Measurements from ENCODE around the gene ITGB1. TPM values are rescaled to one million over a fixed set of nuclear protein-coding genes. Genes with fewer than 3 reads are reported as not detected.
A peak's percentile ranks its signal among the peaks of the same experiment; 100 is the strongest.

ITGB1 gene
- total RNA-seq, 1 donor from 2014 or later, result 263 TPM

GRCh38 chr10:32982911-32983909 is 25.2 kb upstream of the ITGB1 start:
- Mint-ChIP-seq H3K36me3 (ENCODE audit: unreplicated experiment) (no peaks in the 10 kb centered on the region), H3K4me3 (ENCODE audit: unreplicated experiment) (no peak overlapping the region), H3K4me1 (ENCODE audit: low read depth, unreplicated experiment) (peaks cover 18% of the 10 kb centered on the region), H3K27ac (ENCODE audit: unreplicated experiment) (peak overlapping the region; percentile 17), H3K27me3 (ENCODE audit: unreplicated experiment) (no peaks in the 10 kb centered on the region), H3K9me3 (ENCODE audit: unreplicated experiment) (peaks cover 4% of the 10 kb centered on the region)
- no peak for DNase-seq
- TF ChIP-seq, protein P1, sequence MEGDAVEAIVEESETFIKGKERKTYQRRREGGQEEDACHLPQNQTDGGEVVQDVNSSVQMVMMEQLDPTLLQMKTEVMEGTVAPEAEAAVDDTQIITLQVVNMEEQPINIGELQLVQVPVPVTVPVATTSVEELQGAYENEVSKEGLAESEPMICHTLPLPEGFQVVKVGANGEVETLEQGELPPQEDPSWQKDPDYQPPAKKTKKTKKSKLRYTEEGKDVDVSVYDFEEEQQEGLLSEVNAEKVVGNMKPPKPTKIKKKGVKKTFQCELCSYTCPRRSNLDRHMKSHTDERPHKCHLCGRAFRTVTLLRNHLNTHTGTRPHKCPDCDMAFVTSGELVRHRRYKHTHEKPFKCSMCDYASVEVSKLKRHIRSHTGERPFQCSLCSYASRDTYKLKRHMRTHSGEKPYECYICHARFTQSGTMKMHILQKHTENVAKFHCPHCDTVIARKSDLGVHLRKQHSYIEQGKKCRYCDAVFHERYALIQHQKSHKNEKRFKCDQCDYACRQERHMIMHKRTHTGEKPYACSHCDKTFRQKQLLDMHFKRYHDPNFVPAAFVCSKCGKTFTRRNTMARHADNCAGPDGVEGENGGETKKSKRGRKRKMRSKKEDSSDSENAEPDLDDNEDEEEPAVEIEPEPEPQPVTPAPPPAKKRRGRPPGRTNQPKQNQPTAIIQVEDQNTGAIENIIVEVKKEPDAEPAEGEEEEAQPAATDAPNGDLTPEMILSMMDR (IDR thresholded peaks at IDR 0.05; ENCODE audit: partially characterized antibody, unreplicated experiment), result no peak

DNA sequence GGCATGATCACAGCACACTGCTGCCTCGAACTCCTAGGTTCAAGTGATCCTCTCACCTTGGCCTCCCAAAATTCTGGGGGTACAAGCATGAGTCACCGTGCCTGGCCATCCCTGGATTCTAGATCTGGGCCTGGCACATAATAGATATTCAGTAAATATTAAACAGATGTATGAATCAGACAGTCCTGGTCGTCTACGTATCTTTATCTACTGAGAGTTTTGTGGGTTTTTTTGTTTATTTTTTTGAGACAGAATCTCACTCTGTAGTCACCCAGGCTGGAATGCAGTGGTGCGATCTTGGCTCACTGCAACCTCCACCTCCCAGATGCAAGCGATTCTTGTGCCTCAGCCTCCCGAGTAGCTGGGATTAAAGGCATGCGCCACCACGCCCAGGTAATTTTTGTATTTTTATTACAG is 24.3 kb upstream of the ITGB1 start:
- peaks cover 18% of the 10 kb centered on the region for H3K4me1 Mint-ChIP-seq (ENCODE audit: low read depth, unreplicated experiment)
- TF ChIP-seq, protein P1 (IDR thresholded peaks at IDR 0.05; ENCODE audit: partially characterized antibody, unreplicated experiment), result no peak
- no peaks in the 10 kb centered on the region for H3K36me3 Mint-ChIP-seq (ENCODE audit: unreplicated experiment)
- no peak overlapping the region for H3K4me3 Mint-ChIP-seq (ENCODE audit: unreplicated experiment)
- no peak for DNase-seq
- no peak overlapping the region for H3K27ac Mint-ChIP-seq (ENCODE audit: unreplicated experiment)
- H3K9me3 Mint-ChIP-seq (ENCODE audit: unreplicated experiment), result peaks cover 4% of the 10 kb centered on the region
- no peaks in the 10 kb centered on the region for H3K27me3 Mint-ChIP-seq (ENCODE audit: unreplicated experiment)

DNA sequence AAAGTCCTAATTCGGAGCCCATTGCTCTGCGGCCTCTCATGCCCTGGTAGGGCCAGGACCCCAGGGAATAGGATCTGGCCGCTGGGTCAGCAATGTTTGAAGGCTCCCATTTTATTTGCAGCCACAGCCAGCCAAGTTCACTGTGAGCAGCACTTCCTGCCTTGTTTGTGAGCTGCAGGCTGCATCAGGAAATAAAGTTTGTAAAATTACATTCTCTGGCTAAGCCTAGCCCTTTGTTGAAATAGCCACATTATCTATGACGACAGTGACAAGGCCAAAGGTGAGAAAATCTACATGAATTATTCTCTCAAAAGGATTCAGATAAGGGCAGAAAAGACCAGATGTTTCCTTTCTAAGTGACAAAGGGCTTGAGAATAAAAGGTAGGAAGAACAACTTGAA is 23.7 kb upstream of the ITGB1 start:
- Mint-ChIP-seq H3K4me1 (ENCODE audit: low read depth, unreplicated experiment) (peaks cover 18% of the 10 kb centered on the region), H3K27me3 (ENCODE audit: unreplicated experiment) (no peaks in the 10 kb centered on the region), H3K9me3 (ENCODE audit: unreplicated experiment) (peaks cover 4% of the 10 kb centered on the region), H3K36me3 (ENCODE audit: unreplicated experiment) (no peaks in the 10 kb centered on the region), H3K4me3 (ENCODE audit: unreplicated experiment) (no peak overlapping the region), H3K27ac (ENCODE audit: unreplicated experiment) (no peak overlapping the region)
- TF ChIP-seq, protein P1 (IDR thresholded peaks at IDR 0.05; ENCODE audit: partially characterized antibody, unreplicated experiment), result no peak
- DNase-seq, result no peak

DNA sequence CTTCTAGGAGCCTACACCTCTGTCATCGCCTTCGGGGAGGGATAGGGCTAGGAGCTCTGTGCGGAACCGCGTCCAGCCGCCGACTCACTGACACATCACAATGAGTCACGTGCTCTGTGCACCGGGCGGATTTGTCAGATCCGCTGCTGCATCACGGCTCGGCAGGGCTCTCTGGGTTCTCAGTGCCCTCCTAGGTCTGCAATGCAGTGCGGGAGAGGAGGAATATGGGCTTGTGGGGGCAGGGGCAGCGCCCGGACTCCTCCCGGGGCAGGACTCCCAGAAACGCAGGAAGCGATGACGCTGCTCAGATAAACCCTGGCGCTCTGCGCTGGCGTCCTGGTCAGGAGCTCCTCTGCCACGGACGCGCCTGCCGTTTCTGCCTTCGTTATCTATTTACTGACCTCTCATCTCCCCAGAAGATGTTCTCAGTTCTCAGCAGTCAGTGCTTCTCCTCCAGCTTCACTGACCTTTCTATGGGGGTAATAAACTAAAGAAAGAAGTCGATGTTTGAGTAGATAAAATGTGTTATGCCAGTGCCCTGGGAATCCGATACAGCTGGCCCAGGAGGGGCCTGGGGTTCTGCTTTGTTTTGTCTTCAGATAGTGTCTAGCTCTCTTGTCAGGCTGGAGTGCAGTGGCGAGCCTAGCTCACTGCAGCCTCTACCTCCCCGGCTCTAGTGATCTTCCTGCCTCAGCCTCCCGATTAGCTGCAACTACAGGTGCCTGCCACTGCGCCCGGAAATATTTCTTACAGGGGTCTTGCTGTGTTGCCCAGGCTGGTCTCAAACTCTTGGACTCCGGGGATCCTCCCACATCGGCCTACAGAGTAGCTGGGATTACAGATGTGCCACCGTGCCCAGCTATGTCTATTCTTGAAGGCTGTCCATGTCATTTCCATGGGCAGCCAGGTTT is 22.8 kb upstream of the ITGB1 start:
- Mint-ChIP-seq H3K4me3 (ENCODE audit: unreplicated experiment) (peak overlapping the region; percentile 94), H3K4me1 (ENCODE audit: low read depth, unreplicated experiment) (peaks cover 18% of the 10 kb centered on the region), H3K27me3 (ENCODE audit: unreplicated experiment) (no peaks in the 10 kb centered on the region), H3K27ac (ENCODE audit: unreplicated experiment) (peak overlapping the region; percentile 96), H3K9me3 (ENCODE audit: unreplicated experiment) (peaks cover 4% of the 10 kb centered on the region), H3K36me3 (ENCODE audit: unreplicated experiment) (no peaks in the 10 kb centered on the region)
- peak; percentile 79 for DNase-seq
- TF ChIP-seq, protein P1 (IDR thresholded peaks at IDR 0.05; ENCODE audit: partially characterized antibody, unreplicated experiment), result no peak
